Cardiac muscle cell (in vitro differentiated cells and primary cell): ENCODE results near the gene EPB41L2. TPM values are rescaled to one million over a fixed set of nuclear protein-coding genes. Genes with fewer than 3 reads are reported as not detected.
"Not testable (repeated sequence)": the region's sequence is repeated elsewhere in the genome, so short reads cannot be mapped to it uniquely, and the experiment has no call there.

Experiments used
- DNase-seq, 2 donors: peaks; one replicate each; pipeline versions ENCODE4 v3.0.0 to v3.0.0-alpha.2; 2010 to 2017; ENCODE audit warnings: low read depth in 1 of 2, low spot score in 1 of 2
- H3K27ac ChIP-seq: fragments of 200-600 bp; sonication (generic); 2 replicates; pipeline ENCODE4 v1.5.1; 2016
- H3K27me3 ChIP-seq: fragments of 200-600 bp; sonication (generic); 2 replicates; pipeline ENCODE4 v1.6.0; 2016; ENCODE audit warnings: control low read depth
- H3K36me3 ChIP-seq: fragments of 200-600 bp; sonication (generic); 2 replicates; pipeline ENCODE4 v1.5.1; 2016; ENCODE audit warnings: control low read depth
- H3K4me1 ChIP-seq: fragments of 200-600 bp; sonication (generic); 2 replicates; pipeline ENCODE4 v1.8.1; 2017; ENCODE audit warnings: low read depth, mild to moderate bottlenecking, mixed run types
- H3K4me3 ChIP-seq: fragments of 200-600 bp; sonication (generic); 2 replicates; pipeline ENCODE4 v1.5.1; 2016; ENCODE audit warnings: mild to moderate bottlenecking
- H3K9me3 ChIP-seq: fragments of 200-600 bp; sonication (generic); 2 replicates; pipeline ENCODE4 v1.5.1; 2017; ENCODE audit warnings: low read depth, mild to moderate bottlenecking, control low read depth
- polyA plus RNA-seq: library from polyadenylated mRNA; unstranded; fragments of >200 nt; fragmentation: Nextera tagmentation; extraction: Ambion mirVana; gene quantifications from 2 replicates; pipeline ENCODE4 v1.2.1, GENCODE V29; 2016
- total RNA-seq: library from RNA; depleted of rRNA; stranded (reverse); fragments of >200 nt; gene quantifications from 2 replicates; pipeline ENCODE4 v1.2.3, GENCODE V29; 2016
- TF ChIP-seq, protein P1 (sequence below): IDR thresholded peaks from 2 replicates; pipeline ENCODE4 v1.5.1; 2012; ENCODE audit warnings: low read depth, mild to moderate bottlenecking, low read length

The EPB41L2 gene
- total and polyA plus RNA-seq, 2 experiments from 2014 or later = 11.0 to 24.0 TPM

DNA sequence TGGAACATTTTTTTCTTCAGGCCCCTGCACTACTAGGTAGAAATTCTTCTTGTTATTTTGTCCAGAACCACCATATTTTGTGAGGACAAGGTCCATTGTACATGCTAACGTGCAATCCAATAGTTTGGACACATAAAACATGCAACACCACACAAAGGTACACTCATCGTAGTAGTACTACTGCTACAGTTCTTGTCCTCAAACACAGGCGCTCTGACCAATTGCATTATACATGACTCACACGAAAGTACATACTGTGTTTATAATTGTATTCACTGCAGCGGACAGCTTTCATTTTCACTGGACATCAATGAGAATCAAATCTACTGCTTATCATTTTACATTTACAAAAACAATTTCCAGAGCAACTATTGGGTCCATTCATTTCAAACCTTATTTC is 251.1 kb downstream of the EPB41L2 start:
- Histone ChIP-seq H3K36me3 (no peaks in the 10 kb centered on the region), H3K4me1 (no peaks in the 10 kb centered on the region), H3K4me3 (no peak overlapping the region), H3K27me3 (no peaks in the 10 kb centered on the region), H3K9me3 (no peaks in the 10 kb centered on the region), H3K27ac (no peak overlapping the region)
- TF ChIP-seq, protein P1, sequence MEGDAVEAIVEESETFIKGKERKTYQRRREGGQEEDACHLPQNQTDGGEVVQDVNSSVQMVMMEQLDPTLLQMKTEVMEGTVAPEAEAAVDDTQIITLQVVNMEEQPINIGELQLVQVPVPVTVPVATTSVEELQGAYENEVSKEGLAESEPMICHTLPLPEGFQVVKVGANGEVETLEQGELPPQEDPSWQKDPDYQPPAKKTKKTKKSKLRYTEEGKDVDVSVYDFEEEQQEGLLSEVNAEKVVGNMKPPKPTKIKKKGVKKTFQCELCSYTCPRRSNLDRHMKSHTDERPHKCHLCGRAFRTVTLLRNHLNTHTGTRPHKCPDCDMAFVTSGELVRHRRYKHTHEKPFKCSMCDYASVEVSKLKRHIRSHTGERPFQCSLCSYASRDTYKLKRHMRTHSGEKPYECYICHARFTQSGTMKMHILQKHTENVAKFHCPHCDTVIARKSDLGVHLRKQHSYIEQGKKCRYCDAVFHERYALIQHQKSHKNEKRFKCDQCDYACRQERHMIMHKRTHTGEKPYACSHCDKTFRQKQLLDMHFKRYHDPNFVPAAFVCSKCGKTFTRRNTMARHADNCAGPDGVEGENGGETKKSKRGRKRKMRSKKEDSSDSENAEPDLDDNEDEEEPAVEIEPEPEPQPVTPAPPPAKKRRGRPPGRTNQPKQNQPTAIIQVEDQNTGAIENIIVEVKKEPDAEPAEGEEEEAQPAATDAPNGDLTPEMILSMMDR = no peak
- DNase-seq = no peak

DNA sequence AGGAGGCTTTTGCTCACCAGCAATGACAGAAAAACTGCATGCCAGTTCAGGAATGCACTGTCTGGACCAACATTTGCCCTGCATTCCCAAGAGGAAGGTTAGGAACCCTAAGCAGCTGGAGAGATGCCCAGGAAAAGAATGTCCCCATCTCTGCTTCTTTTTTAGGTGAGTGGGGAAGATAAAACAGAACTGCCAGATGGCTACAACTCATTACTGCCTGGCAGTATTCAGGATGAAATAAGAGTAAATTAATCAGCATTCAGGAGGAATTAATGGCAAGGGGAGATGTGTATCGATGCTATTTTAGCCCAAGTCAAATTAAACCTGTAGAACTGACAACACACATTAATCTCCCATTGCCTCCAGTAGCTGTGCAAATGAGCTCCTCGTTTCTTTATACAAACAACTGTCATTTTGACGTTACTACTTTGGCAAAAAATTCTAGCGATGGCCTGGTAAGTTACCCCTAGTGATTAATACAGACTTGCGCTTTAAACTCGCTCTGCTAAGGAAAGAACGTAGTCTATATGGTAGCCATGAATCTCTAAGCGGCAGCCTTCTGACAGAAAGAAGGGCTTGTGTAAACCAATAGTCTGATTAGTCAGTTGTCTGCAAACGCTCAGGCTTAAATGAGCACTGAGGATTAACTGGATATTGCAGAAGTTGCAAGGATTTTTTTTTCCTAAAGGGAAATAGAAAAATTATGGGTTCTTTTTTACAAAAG is 252.6 kb downstream of the EPB41L2 start:
- H3K27me3 ChIP-seq = no peaks in the 10 kb centered on the region
- TF ChIP-seq, protein P1 = no peak
- no peaks in the 10 kb centered on the region for H3K9me3 ChIP-seq
- H3K4me1 ChIP-seq = no peaks in the 10 kb centered on the region
- no peak overlapping the region for H3K27ac ChIP-seq
- H3K36me3 ChIP-seq = no peaks in the 10 kb centered on the region
- DNase-seq = peak; percentile 5 to 10
- no peak overlapping the region for H3K4me3 ChIP-seq

DNA sequence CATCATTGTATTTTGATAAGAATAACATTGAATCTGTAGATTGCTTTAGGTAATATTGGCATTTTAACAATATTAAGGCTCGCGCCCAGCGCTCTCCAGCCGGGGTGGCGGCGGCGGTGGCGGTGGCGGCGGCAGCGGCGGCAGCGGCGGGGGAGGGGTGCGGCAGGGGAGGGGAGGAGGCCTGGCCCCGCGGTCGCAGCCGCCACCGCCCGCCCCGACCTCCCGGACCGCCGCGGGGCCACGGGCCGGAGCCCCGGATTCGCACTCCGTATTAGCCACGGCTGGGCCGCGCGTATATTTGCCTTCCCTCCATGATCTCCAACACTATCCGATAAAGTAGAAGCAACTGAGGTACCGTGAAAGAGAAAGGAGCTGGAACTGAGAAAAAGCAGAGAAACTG is 261.7 kb downstream of the EPB41L2 start:
- DNase-seq, H3K27ac ChIP-seq, H3K4me1 ChIP-seq, H3K4me3 ChIP-seq, H3K36me3 ChIP-seq, H3K27me3 ChIP-seq, H3K9me3 ChIP-seq: not testable (repeated sequence)

DNA sequence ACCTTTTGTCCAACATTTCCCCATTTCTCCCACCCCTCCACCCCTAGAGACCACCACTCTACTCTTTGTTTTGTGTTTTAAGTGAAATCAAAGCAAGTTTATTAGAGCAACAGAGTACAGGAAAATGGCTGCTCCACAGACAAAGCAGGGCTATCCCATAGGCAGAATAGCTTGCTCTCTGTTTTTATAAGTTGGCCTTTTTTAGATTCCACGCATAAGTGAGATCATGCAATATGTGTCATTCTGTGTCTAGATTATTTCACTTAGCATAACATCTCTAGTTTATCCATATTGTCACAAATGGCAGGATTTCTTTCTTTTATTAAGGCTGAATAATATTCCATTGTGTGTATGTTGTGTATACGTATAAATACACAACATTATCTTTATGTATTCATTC is 266.0 kb downstream of the EPB41L2 start:
- no peaks in the 10 kb centered on the region for H3K4me1 ChIP-seq
- H3K9me3 ChIP-seq = no peaks in the 10 kb centered on the region
- H3K27ac ChIP-seq = no peak overlapping the region
- no peak overlapping the region for H3K4me3 ChIP-seq
- no peaks in the 10 kb centered on the region for H3K36me3 ChIP-seq
- no peaks in the 10 kb centered on the region for H3K27me3 ChIP-seq
- no peak for DNase-seq
- TF ChIP-seq, protein P1 = no peak

DNA sequence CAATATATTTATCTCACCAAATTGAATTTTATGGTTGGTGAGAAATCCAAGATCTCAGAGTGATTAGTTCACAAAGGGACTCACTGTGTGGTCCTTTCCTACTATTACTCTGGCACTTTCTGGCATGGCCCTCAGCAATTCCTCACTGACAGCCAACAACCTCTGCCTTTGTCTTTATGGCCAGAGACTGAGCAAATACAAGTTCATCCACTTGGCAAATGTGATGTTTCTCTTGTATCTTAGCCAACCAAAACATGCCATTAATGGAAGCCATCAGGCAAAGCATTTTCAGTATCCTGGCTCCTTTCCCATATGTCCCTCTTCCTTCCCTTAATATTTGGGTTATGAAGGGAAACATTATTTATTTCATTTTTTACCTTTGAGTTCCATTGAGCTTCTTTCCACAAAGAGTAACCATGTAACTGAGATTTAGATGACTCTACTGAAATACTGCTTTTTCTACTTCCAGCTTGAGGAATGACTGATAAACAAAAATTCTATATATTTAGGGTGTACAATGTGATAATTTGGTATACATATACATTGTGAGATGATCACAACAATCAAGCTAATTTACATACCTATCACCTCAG is 266.6 kb downstream of the EPB41L2 start:
- H3K4me1 ChIP-seq = no peaks in the 10 kb centered on the region
- no peak overlapping the region for H3K4me3 ChIP-seq
- TF ChIP-seq, protein P1 = no peak
- DNase-seq = peak in 1 of 2 donors; percentile 84
- no peaks in the 10 kb centered on the region for H3K36me3 ChIP-seq
- no peaks in the 10 kb centered on the region for H3K9me3 ChIP-seq
- H3K27ac ChIP-seq = no peak overlapping the region
- no peaks in the 10 kb centered on the region for H3K27me3 ChIP-seq

DNA sequence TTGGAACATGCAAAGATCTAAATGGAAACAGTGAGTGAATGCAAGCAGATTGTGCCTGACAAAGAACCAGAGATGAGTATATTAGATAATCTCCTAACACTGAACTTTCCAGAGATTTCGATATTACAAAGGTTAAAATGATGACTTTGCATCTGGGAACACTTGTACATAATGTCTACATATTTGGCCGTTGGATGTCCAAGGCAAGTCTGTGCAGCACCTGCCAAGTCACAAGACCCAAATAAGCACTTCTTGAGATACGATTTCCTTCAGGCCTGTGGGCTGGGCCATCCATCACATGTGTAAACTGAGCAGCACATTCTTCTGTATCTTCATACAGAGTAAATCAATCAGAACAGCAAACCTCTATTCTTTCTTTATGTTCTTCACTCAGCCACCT is 268.3 kb downstream of the EPB41L2 start:
- TF ChIP-seq, protein P1 = no peak
- Histone ChIP-seq H3K36me3 (no peaks in the 10 kb centered on the region), H3K27me3 (no peaks in the 10 kb centered on the region), H3K27ac (no peak overlapping the region), H3K4me1 (no peaks in the 10 kb centered on the region), H3K4me3 (no peak overlapping the region), H3K9me3 (no peaks in the 10 kb centered on the region)
- DNase-seq = no peak
